Transverse colon (tissue), 4 donors: ENCODE results near the gene MAB21L3. TPM values are rescaled to one million over a fixed set of nuclear protein-coding genes. Genes with fewer than 3 reads are reported as not detected.

Experiments used
- DNase-seq: peaks from one replicate; pipeline ENCODE4 v3.0.0-alpha.2; 2019
- H3K27ac ChIP-seq, 4 donors: fragments of 200-600 bp; sonication (generic); 2 replicates each; pipeline ENCODE4 v1.5.1; 2016 to 2018; ENCODE audit warnings: inconsistent platforms in 4 of 4
- H3K27me3 ChIP-seq: fragments of 200-600 bp; sonication (generic); 2 replicates; pipeline ENCODE4 v1.5.1; 2017; ENCODE audit warnings: inconsistent platforms
- H3K36me3 ChIP-seq, 4 donors: fragments of 200-600 bp; sonication (generic); 2 replicates each; pipeline ENCODE4 v1.5.1; 2017 to 2019; ENCODE audit warnings: inconsistent platforms in 4 of 4
- H3K4me1 ChIP-seq, 4 donors: fragments of 200-600 bp; sonication (generic); 2 replicates each; pipeline ENCODE4 v1.5.1; 2017 to 2020; ENCODE audit warnings: inconsistent platforms in 4 of 4
- H3K4me3 ChIP-seq, 4 donors: fragments of 200-600 bp; sonication (generic); 1 replicate in 1 of 4; 2 replicates in 3 of 4; pipeline versions ENCODE4 v1.5.1 to v1.6.1; 2017 to 2019; ENCODE audit warnings: inconsistent platforms in 4 of 4
- H3K9me3 ChIP-seq, 2 donors: fragments of 200-600 bp; sonication (generic); 2 replicates each; pipeline ENCODE4 v1.5.1; 2017 to 2019; ENCODE audit warnings: inconsistent platforms in 2 of 2
- EP300 ChIP-seq: sonication (generic); formaldehyde crosslinking; IDR thresholded peaks from one replicate; pipeline ENCODE4 v1.6.1; 2017; ENCODE audit warnings: antibody characterized with exemption, low read depth
- POLR2A ChIP-seq: fragments of 450-650 bp; IDR thresholded peaks from one replicate; pipeline ENCODE4 v1.6.1; 2016; ENCODE audit warnings: antibody characterized with exemption, mild to moderate bottlenecking, moderate library complexity
- POLR2AphosphoS5 ChIP-seq, 3 donors: sonication (generic); formaldehyde crosslinking; IDR thresholded peaks; one replicate each; pipeline ENCODE4 v1.6.1; 2016; ENCODE audit warnings: antibody characterized with exemption in 3 of 3
- WGBS, 2 donors: methylation state at CpG; one replicate each; pipeline ENCODE4 v1.1.5; 2018; ENCODE audit warnings: low coverage in 1 of 2; 5-methylcytosine and 5-hydroxymethylcytosine counted together
- in situ Hi-C, 4 donors: fragments of 200-750 bp; cut with MboI; loops; one replicate each; pipeline versions ENCODE4 v1.15.0 to v1.15.1; 2017; ENCODE audit warnings: low sequenced_read_pairs in 3 of 4, low pct_ligation_motif_present in 1 of 4, low pct_unique_long_range_greater_than_20kb in 1 of 4
- intact Hi-C: fragments of 100-400 bp; cut with DNase I; formaldehyde crosslinking; loops from one replicate; pipeline ENCODE4 v1.15.1; 2023; ENCODE audit warnings: low total_unique reads
- total RNA-seq, 4 donors: library from RNA; depleted of rRNA; stranded (reverse); fragments of >200 nt; gene quantifications; one replicate each; pipeline ENCODE4 v1.1.0, GENCODE V29; 2016
- TF ChIP-seq, protein P1 (sequence below), 5 experiments: fragments of 200-600 bp in 3 of 5; fragments of 450-650 bp in 2 of 5; sonication (generic) in 3 of 5; IDR thresholded peaks; 1 replicate in 2 of 5; 2 replicates in 3 of 5; pipeline ENCODE4 v1.5.1; 2016 to 2017; ENCODE audit warnings: antibody characterized with exemption in 5 of 5, inconsistent platforms in 3 of 5, mild to moderate bottlenecking in 2 of 5, moderate library complexity in 1 of 5

The MAB21L3 gene
- total RNA-seq, 4 donors from 2014 or later, result 0.20 to 9.4 (median 4.8) TPM

DNA sequence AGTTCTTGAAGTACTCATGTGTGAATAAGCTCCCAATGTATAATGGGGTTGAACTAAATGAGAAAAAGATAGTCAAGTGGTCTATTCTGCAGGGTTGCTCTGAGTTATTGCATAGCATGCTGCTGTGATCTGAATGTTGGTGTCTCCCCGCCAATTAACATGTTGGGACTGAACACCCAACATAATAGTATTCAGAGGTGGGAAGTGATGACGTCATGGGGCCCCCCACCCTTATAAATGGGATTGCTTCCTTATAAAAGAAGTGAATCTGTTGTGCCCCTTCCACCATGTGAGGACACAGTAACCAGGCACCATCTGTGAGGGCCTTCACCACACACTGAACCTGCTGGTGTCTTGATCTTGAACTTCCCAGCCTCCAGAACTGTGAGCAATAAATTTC, 50.2 kb downstream of the MAB21L3 start:
- in situ Hi-C loops, result loop anchor here in 2 of 4 donors (25.0 kb wide), 1 partner anchor 201 kb away; the partner anchor contains the start of gene ATP1A1 (in 2 of the 2)
- no peak for DNase-seq
- no peak for TF ChIP-seq POLR2A
- TF ChIP-seq, protein P1, sequence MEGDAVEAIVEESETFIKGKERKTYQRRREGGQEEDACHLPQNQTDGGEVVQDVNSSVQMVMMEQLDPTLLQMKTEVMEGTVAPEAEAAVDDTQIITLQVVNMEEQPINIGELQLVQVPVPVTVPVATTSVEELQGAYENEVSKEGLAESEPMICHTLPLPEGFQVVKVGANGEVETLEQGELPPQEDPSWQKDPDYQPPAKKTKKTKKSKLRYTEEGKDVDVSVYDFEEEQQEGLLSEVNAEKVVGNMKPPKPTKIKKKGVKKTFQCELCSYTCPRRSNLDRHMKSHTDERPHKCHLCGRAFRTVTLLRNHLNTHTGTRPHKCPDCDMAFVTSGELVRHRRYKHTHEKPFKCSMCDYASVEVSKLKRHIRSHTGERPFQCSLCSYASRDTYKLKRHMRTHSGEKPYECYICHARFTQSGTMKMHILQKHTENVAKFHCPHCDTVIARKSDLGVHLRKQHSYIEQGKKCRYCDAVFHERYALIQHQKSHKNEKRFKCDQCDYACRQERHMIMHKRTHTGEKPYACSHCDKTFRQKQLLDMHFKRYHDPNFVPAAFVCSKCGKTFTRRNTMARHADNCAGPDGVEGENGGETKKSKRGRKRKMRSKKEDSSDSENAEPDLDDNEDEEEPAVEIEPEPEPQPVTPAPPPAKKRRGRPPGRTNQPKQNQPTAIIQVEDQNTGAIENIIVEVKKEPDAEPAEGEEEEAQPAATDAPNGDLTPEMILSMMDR (IDR thresholded peaks at IDR 0.05), result no peak
- no peak for TF ChIP-seq POLR2AphosphoS5 (IDR thresholded peaks at IDR 0.05)
- TF ChIP-seq EP300, result no peak
- Histone ChIP-seq H3K4me1 (peaks cover 3 to 11% (median 6%) of the 10 kb centered on the region in 4 donors), H3K4me3 (no peak overlapping the region), H3K27ac (no peak overlapping the region), H3K9me3 (no peaks in the 10 kb centered on the region), H3K36me3 (no peaks in the 10 kb centered on the region), H3K27me3 (no peaks in the 10 kb centered on the region)
- 75% methylated on average over 2 of the region's 2 CpGs; no CpG with 5 or more reads in 1 of the 2 donors for WGBS, 2 donors
- intact Hi-C loops, result no loop called here

DNA sequence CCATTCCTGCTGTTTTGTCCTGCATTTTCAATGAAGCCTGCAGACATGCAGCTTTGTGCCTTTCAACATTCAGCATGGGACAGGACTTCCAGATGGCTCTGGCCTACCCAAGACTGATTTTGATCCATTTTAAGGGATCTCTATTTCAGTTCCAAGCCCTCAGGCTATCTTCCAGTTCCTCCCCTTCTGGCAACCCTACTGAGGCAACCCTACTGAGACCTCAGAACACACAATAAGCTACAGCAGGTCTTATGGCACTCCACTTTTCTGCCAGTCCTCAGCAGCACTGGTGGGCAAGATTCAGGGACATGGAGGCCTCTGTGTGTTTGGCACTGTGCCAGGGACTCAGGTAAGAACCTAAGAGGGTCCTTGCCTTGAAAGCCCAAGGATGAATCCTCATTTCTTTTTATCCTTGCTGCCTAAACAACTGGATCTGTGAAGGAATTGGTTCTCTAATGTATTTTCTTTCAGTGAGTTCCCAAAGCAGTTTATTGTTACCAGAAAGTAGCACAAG, 50.7 kb downstream of the MAB21L3 start:
- no peak overlapping the region for H3K27ac ChIP-seq
- in situ Hi-C loops (loop anchor here in 2 of 4 donors (25.0 kb wide), 1 partner anchor 200 kb away; the partner anchor contains the start of gene ATP1A1 (in 2 of the 2)), intact Hi-C loops (no loop called here)
- H3K27me3 ChIP-seq, result no peaks in the 10 kb centered on the region
- no peaks in the 10 kb centered on the region for H3K36me3 ChIP-seq
- no peak for DNase-seq
- H3K4me1 ChIP-seq, result peaks cover 3 to 12% (median 8%) of the 10 kb centered on the region in 4 donors
- H3K4me3 ChIP-seq, result no peak overlapping the region
- no peaks in the 10 kb centered on the region for H3K9me3 ChIP-seq
- TF ChIP-seq EP300 (no peak), POLR2A (no peak), POLR2AphosphoS5 (IDR thresholded peaks at IDR 0.05) (no peak)
- TF ChIP-seq, protein P1 (IDR thresholded peaks at IDR 0.05), result no peak

DNA sequence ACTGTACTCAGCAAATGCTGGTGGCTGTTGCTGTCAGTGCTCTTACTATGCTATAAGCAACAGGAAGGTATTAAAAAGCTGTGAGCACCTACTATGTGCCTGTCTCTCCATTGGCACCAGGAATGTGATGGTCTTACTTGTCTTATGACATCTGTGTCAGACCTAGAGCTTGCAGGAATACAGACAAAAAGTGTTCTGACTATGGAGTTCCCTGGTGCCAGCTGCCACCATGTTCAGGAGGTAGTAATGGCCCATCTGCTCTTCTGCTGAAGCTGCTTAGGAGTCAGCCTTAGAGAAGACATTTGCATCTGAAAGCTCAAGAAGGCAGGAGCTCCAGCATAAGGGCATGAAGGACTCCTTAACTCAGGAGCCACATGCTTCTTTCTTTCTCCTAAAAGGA, 52.3 kb downstream of the MAB21L3 start:
- Histone ChIP-seq H3K4me1 (peaks cover 10 to 26% (median 19%) of the 10 kb centered on the region in 4 donors), H3K27ac (no peak overlapping the region), H3K27me3 (no peaks in the 10 kb centered on the region), H3K36me3 (no peaks in the 10 kb centered on the region), H3K4me3 (no peak overlapping the region), H3K9me3 (no peaks in the 10 kb centered on the region)
- TF ChIP-seq, protein P1 (IDR thresholded peaks at IDR 0.05), result no peak
- TF ChIP-seq POLR2A, result no peak
- in situ Hi-C loops, result loop anchor here in 2 of 4 donors (25.0 kb wide), 1 partner anchor 199 kb away; the partner anchor contains the start of gene ATP1A1 (in 2 of the 2)
- intact Hi-C loops, result no loop called here
- no peak for DNase-seq

DNA sequence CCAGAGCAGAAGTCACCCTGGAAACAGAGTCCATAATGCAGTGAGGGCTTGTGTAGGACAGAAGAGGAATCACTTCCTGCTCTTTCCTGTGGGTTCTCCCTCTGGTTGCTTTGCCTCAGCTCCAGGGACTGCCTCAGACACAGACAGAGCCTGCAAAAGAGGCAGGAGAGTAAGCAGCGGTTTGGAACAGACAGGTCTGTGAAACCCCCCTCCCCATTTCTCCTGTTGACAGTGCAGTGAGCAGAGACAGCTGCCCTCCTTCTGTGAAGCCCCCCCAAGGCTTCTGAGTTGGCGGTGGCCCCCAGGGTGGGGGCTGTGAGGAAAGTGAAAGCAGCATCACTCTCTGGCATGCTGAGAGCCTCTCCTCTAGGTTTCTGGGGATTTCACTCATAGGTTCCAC, 53.0 kb downstream of the MAB21L3 start:
- 33 to 60% methylated on average over 1 to 2 of the region's 2 CpGs for WGBS, 2 donors
- H3K27ac ChIP-seq, result peak overlapping the region in 3 of 4 donors; percentile 4 to 32 (median 12)
- no peaks in the 10 kb centered on the region for H3K36me3 ChIP-seq
- no peak overlapping the region for H3K4me3 ChIP-seq
- H3K9me3 ChIP-seq, result no peaks in the 10 kb centered on the region
- TF ChIP-seq EP300 (no peak), POLR2AphosphoS5 (IDR thresholded peaks at IDR 0.05) (no peak), POLR2A (no peak)
- TF ChIP-seq, protein P1 (IDR thresholded peaks at IDR 0.05), result no peak
- H3K27me3 ChIP-seq, result no peaks in the 10 kb centered on the region
- H3K4me1 ChIP-seq, result peaks cover 10 to 32% (median 23%) of the 10 kb centered on the region in 4 donors
- intact Hi-C loops, result no loop called here
- no peak for DNase-seq
- in situ Hi-C loops, result loop anchor here in 2 of 4 donors (25.0 kb wide), 1 partner anchor 198 kb away; the partner anchor contains the start of gene ATP1A1 (in 2 of the 2)
